ENCODE data around the gene PRKCI. TPM values are rescaled to one million over a fixed set of nuclear protein-coding genes. Genes with fewer than 3 reads are reported as not detected.

Gene PRKCI
- total and polyA plus RNA-seq, 9 of the 15 experiments (the other 6 are each of a cell fraction or from before 2014, with no cell fraction given) = 10.5 to 43.2 (median 31.4) TPM

DNA sequence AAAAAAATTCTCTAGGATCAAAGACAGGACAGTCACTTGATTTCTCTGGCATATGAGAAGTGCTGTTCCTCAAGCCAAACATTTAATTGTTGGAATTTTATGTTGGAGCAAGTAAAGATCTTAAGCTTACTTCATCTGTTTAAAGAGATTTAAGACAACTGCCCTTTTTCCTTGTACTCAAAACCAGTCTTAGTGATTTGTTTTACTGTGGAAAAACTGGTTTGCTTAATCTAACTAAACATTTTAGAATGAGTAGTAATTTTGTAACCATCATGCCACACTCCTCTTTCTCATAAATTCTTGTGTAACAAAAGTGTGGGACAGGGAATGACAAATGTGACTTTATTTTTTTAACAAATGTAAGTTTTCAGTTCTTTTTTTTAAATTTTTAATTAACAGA, 18.4 kb downstream of the PRKCI start:
- Histone ChIP-seq H3K27ac (ENCODE audit: extremely low read depth, low read depth, low read length) (no peak overlapping the region), H3K79me2 (ENCODE audit: control insufficient read depth, insufficient read depth, low read length) (no peaks in the 10 kb centered on the region), H2AFZ (ENCODE audit: low read depth, low read length) (no peak overlapping the region), H3K4me3 (no peak overlapping the region), H3K27me3 (ENCODE audit: control insufficient read depth in 2 of 2, insufficient read depth in 2 of 2, low read length in 2 of 2) (no peaks in the 10 kb centered on the region), H4K20me1 (replicated peaks; ENCODE audit: control insufficient read depth, insufficient read depth, low read length) (no peaks in the 10 kb centered on the region), H3K9me3 (replicated peaks; ENCODE audit: control insufficient read depth, insufficient read depth, low read depth, low read length) (no peaks in the 10 kb centered on the region), H3K9me1 (ENCODE audit: control insufficient read depth, insufficient read depth, low read length) (no peaks in the 10 kb centered on the region), H3K9ac (ENCODE audit: insufficient read depth in 1 of 2, low read depth in 2 of 2, low read length in 2 of 2) (no peak overlapping the region), H3K4me1 (replicated peaks in 1 of 2; ENCODE audit: control insufficient read depth in 2 of 2, insufficient read depth in 2 of 2, low read length in 2 of 2) (no peaks in the 10 kb centered on the region), H3K4me2 (ENCODE audit: insufficient read depth, low read length) (no peak overlapping the region), H3K36me3 (ENCODE audit: control insufficient read depth, insufficient read depth, low read length) (peaks cover 28% of the 10 kb centered on the region; the same call in 2 of the 3 replicates)
- DNase-seq (ENCODE audit: extremely low read depth in 1 of 4, low spot score in 3 of 4) (no peak), FAIRE-seq (no peak), ATAC-seq (no peak)
- ChIA-PET CTCF (ENCODE audit: low intra/inter-chr PET ratio) (no interaction called here), POLR2A (no interaction called here)
- BruUV-seq (replicated peaks) = no TSS peak
- TF ChIP-seq SP1 (CRISPR knock-in tag; IDR thresholded peaks at IDR 0.05) (no peak), ZNF766 (CRISPR knock-in tag; conservative IDR thresholded peaks at IDR 0.05) (no peak), FOXJ3 (CRISPR knock-in tag; IDR thresholded peaks at IDR 0.05) (no peak), ZNF589 (CRISPR knock-in tag; IDR thresholded peaks at IDR 0.05; ENCODE audit: low read depth) (no peak), ZNF384 (IDR thresholded peaks at IDR 0.05; ENCODE audit: low read depth, low read length) (no peak), SNRNP70 (optimal IDR thresholded peaks at IDR 0.05; ENCODE audit: low read depth, low read length) (no peak), KDM5B (IDR thresholded peaks at IDR 0.05; ENCODE audit: insufficient replicate concordance, low read depth, low read length) (no peak), ZKSCAN3 (CRISPR knock-in tag; IDR thresholded peaks at IDR 0.05) (no peak), SMAD4 (CRISPR knock-in tag; conservative IDR thresholded peaks at IDR 0.05) (no peak), FUS (optimal IDR thresholded peaks at IDR 0.05; ENCODE audit: low read depth, low read length) (no peak)
- TF ChIP-seq, protein P1, sequence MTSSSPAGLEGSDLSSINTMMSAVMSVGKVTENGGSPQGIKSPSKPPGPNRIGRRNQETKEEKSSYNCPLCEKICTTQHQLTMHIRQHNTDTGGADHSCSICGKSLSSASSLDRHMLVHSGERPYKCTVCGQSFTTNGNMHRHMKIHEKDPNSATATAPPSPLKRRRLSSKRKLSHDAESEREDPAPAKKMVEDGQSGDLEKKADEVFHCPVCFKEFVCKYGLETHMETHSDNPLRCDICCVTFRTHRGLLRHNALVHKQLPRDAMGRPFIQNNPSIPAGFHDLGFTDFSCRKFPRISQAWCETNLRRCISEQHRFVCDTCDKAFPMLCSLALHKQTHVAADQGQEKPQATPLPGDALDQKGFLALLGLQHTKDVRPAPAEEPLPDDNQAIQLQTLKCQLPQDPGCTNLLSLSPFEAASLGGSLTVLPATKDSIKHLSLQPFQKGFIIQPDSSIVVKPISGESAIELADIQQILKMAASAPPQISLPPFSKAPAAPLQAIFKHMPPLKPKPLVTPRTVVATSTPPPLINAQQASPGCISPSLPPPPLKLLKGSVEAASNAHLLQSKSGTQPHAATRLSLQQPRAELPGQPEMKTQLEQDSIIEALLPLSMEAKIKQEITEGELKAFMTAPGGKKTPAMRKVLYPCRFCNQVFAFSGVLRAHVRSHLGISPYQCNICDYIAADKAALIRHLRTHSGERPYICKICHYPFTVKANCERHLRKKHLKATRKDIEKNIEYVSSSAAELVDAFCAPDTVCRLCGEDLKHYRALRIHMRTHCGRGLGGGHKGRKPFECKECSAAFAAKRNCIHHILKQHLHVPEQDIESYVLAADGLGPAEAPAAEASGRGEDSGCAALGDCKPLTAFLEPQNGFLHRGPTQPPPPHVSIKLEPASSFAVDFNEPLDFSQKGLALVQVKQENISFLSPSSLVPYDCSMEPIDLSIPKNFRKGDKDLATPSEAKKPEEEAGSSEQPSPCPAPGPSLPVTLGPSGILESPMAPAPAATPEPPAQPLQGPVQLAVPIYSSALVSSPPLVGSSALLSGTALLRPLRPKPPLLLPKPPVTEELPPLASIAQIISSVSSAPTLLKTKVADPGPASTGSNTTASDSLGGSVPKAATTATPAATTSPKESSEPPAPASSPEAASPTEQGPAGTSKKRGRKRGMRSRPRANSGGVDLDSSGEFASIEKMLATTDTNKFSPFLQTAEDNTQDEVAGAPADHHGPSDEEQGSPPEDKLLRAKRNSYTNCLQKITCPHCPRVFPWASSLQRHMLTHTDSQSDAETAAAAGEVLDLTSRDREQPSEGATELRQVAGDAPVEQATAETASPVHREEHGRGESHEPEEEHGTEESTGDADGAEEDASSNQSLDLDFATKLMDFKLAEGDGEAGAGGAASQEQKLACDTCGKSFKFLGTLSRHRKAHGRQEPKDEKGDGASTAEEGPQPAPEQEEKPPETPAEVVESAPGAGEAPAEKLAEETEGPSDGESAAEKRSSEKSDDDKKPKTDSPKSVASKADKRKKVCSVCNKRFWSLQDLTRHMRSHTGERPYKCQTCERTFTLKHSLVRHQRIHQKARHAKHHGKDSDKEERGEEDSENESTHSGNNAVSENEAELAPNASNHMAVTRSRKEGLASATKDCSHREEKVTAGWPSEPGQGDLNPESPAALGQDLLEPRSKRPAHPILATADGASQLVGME (CRISPR knock-in tag; IDR thresholded peaks at IDR 0.05) = no peak
- TF ChIP-seq, protein P2, sequence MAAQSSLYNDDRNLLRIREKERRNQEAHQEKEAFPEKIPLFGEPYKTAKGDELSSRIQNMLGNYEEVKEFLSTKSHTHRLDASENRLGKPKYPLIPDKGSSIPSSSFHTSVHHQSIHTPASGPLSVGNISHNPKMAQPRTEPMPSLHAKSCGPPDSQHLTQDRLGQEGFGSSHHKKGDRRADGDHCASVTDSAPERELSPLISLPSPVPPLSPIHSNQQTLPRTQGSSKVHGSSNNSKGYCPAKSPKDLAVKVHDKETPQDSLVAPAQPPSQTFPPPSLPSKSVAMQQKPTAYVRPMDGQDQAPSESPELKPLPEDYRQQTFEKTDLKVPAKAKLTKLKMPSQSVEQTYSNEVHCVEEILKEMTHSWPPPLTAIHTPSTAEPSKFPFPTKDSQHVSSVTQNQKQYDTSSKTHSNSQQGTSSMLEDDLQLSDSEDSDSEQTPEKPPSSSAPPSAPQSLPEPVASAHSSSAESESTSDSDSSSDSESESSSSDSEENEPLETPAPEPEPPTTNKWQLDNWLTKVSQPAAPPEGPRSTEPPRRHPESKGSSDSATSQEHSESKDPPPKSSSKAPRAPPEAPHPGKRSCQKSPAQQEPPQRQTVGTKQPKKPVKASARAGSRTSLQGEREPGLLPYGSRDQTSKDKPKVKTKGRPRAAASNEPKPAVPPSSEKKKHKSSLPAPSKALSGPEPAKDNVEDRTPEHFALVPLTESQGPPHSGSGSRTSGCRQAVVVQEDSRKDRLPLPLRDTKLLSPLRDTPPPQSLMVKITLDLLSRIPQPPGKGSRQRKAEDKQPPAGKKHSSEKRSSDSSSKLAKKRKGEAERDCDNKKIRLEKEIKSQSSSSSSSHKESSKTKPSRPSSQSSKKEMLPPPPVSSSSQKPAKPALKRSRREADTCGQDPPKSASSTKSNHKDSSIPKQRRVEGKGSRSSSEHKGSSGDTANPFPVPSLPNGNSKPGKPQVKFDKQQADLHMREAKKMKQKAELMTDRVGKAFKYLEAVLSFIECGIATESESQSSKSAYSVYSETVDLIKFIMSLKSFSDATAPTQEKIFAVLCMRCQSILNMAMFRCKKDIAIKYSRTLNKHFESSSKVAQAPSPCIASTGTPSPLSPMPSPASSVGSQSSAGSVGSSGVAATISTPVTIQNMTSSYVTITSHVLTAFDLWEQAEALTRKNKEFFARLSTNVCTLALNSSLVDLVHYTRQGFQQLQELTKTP (IDR thresholded peaks at IDR 0.05; ENCODE audit: low read depth in 1 of 2, partially characterized antibody in 2 of 2) = no peak
- TF ChIP-seq, protein P3, sequence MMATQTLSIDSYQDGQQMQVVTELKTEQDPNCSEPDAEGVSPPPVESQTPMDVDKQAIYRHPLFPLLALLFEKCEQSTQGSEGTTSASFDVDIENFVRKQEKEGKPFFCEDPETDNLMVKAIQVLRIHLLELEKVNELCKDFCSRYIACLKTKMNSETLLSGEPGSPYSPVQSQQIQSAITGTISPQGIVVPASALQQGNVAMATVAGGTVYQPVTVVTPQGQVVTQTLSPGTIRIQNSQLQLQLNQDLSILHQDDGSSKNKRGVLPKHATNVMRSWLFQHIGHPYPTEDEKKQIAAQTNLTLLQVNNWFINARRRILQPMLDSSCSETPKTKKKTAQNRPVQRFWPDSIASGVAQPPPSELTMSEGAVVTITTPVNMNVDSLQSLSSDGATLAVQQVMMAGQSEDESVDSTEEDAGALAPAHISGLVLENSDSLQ (IDR thresholded peaks at IDR 0.05) = no peak
- intact Hi-C loops (cut with micrococcal nuclease) (no loop called here), in situ Hi-C loops (cut with MboI) (no loop called here)

Data from K562 (cell line).